Activated naive CD4-positive, alpha-beta T cell treated with anti-CD3 and anti-CD28 coated beads, Interleukin-2, amount 50 U/mL, for 16 hours (primary cell): Measurements from ENCODE around the gene PLEKHG4B.

ENCODE experiments used
- DNase-seq: peaks from one replicate; pipeline ENCODE4 v3.0.0-alpha.2; 2020

Gene PLEKHG4B

DNA sequence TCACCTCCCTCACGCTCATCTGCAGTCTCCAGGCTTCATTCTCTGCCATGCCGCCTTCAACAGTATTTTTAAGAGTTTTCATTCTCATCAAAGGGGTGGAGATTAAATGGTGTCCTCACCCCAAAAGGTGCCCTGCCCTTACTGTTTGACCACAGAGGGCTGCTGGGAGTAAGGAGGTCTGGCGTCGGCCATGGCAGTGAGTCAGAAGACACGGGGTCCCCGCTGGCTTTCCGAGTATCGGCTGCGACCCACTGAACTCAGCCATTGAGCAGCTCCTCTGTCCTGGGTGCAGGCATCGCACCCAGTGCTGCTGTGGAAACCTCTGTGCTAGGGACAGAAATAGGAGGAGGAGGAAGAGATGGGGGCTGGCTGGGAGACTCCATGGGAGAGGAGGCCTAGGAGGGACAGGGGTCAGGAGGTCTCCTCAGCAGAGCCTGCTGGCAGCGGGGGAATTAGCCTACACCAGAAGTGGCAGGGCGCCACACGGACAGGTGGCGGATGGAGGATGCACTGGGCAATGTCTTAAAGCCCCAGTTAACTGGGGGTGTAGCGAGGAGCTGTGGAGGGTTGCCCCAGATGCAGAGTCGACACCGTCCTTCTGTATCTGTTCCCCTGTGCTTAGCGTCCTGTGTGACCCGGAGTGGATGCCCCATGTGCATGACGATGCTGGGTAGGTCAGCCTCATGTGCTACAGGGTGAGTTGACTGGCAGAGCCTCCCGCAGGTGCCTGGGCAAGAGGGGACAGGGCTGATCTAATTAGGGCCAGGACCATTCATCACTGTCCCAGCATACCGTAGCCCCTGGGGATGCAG lies 15.4 kb upstream of the PLEKHG4B start:
- DNase-seq, result no peak

DNA sequence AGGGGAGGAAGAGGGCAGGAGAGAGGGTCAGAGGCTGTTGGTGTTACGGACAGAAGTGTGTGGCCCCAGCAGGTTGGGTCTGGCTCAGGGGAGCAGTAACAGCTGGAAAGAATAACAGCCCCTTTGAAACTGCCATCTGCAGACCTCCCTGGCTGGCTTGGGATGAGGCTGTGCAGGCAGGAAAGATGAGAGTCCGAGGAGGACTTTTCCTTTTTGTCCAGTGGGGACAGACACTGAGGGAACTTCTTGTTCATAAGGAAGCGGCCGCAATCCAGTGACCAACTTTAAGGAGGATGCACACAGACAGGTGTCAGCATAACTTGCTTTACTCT lies 14.8 kb upstream of the PLEKHG4B start:
- DNase-seq, result no peak

DNA sequence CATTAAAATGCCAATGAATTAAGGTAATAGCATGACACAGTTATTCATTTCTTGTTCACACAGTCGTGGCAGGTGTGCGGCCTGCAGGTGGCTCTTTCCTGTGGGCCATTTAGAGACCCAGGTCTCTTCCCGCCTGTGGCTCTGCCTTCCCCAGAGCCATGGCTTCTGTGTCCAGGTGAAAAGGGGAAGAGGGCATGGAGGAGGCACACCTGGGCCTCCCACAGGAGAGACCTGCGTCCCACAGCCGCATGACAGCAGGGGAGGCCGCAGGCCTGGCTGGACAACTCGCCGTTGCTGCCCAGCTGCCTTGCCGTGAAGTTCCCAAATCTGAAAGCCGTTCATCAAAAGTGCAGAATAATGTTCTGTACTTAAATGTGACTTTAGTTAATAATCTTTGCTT lies 14.4 kb upstream of the PLEKHG4B start:
- no peak for DNase-seq

GRCh38 chr5:77957-78804 lies 13.8 kb upstream of the PLEKHG4B start:
- no peak for DNase-seq

DNA sequence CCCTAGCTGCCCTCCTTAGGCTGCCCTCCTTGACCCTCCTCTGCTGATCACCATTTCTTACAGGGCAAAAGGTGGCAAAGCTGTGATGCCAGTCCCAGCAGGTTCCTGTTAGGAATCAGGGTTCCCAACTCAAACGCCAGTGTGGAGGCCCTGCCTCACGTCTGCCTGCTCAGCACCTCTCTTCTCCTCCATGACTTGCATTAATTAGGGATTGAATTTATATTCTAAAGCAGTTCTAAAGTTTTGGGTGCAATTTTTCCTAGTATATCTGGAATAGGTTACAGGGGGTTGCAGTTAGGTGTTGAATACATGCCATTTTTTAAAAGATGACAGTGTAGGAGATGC lies 13.2 kb upstream of the PLEKHG4B start:
- no peak for DNase-seq

DNA sequence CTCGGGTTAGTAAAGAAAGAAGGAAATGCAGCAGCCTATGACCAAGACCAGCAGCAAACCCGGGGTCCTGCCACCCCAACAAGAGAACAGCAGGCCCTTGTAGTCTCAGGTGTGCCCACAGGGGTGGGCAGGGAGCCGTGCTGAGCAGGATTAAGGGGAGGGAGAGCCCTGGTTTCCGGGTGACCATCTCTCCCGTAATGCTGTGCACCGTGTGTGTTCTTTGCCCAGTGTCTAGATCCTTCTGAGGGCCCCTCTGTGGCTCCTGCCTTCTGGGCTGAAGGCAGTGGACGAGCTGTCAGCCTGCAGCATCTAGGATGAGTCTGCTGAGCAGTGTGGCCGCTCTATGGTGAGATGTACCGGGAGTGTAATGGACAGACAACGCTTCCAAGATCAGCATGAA lies 12.7 kb upstream of the PLEKHG4B start:
- no peak for DNase-seq

DNA sequence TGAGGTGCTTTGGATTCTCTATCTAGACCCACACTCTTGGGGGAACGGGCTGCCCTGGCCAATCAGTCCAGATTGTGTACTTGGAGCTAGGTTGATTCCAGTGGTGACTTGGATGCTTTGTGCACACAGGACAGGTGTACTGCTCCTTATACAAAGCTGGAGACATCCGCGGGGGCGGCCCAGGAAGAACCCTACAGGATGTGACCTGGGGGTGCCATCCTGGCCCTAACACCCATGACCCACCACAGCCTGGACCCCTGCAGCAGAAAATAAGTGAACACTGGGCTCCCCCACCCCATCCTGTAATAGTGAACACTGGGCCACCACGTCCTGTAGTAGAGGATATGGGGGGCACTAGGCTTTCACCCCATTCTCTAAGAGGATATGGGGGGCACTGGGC lies 12.1 kb upstream of the PLEKHG4B start:
- no peak for DNase-seq

DNA sequence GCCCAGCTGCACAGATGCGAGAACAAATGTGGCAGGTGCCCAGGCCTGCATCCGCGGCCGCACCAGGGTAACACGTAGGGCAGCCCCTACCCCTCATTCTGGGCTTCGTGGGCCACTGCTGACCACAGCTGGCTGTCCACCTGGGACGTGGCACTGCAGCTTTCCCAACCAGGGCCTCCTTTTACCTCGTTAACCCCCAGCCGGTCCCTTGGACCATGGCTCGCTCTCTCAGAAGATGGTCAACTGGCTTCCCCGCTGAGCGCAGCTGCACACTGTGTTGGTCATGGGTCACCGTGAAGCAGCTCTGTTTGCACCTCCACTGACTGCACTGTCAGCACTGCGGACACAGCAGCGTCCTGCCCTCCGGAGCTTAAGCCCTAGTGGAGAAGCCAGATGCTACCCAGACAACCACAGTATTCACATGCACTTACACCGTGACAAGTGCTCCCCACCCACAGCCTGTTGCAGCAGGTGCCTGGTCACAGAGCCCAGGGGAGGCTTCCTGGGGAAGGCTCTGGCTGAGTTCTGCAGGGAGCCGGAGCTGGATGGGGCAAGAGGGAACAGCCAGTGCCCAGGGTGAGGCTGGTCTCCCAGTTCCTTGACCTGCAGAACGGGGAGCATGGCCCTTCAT lies 10.5 kb upstream of the PLEKHG4B start:
- no peak for DNase-seq

DNA sequence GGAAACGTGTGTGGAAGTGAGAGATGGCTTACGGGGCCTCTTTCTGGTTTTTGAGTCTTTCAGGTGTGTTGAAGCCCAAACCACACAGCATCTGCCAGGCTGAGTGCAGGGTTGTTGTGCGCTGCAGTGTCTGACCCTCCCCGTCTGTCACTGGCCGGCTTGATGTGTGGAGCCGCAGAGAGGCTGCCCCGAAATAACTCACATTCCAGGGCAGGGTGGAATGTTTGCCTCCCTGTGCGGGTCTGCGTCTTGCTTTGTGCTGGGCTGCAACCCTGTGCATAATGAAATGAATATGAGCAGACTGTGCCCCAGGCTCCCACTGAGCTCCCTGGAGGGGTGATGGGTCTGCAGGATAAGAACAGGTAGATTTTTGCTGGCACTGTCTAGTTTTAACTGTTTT lies 9.9 kb upstream of the PLEKHG4B start:
- DNase-seq, result no peak

DNA sequence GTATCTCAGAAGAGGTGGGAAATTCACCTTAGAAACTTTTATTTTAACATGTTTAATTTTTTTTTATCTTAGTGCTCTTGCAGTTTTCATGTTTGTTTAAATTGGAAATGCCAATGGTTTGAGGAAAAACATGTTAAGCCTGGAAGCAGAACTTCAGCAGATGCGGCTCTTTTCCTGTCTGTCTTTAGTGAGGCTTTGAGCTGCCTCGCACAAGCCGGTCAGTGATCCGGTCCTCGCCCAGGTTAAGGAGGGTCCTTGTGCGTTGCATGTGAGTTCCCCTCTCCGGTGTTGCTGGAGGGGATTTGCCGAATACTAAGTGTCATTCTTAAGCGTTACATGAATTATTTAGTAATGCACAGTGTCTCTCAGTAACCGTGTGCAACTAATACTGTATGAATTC lies 9.4 kb upstream of the PLEKHG4B start:
- no peak for DNase-seq

GRCh38 chr5:83029-83428 lies 8.9 kb upstream of the PLEKHG4B start:
- no peak for DNase-seq

DNA sequence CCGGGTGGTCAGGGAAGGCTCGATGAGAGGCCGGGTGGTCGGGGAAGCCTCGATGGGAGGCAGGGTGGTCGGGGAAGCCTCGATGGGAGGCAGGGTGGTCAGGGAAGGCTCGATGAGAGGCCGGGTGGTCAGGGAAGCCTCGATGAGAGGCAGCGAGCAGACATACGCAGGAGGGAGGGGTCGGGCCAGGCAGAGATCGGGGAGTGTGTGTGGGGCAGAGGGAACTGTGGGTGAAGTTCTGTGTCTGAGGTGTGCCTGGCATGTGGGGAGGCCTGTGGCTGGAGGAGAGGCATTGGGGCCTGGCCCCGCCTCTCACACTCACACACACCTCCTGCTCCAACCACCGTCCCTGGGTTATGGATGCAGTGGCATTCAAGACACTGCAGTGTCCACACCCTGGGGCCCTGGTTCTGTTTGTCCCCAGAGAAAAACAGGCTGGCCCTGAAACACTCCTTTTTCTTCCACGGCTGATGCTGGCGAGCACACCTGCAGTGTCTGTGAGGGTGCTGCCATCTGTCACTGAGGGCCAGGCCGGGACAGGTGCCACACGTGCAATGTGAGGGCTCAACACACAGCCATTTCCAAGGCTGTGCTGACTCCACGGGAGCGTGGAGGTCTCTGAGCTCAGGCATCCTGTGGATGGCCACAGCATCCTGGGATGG lies 6.5 kb upstream of the PLEKHG4B start:
- DNase-seq, result no peak

GRCh38 chr5:89337-90286 lies 2.4 kb upstream of the PLEKHG4B start:
- DNase-seq, result no peak

DNA sequence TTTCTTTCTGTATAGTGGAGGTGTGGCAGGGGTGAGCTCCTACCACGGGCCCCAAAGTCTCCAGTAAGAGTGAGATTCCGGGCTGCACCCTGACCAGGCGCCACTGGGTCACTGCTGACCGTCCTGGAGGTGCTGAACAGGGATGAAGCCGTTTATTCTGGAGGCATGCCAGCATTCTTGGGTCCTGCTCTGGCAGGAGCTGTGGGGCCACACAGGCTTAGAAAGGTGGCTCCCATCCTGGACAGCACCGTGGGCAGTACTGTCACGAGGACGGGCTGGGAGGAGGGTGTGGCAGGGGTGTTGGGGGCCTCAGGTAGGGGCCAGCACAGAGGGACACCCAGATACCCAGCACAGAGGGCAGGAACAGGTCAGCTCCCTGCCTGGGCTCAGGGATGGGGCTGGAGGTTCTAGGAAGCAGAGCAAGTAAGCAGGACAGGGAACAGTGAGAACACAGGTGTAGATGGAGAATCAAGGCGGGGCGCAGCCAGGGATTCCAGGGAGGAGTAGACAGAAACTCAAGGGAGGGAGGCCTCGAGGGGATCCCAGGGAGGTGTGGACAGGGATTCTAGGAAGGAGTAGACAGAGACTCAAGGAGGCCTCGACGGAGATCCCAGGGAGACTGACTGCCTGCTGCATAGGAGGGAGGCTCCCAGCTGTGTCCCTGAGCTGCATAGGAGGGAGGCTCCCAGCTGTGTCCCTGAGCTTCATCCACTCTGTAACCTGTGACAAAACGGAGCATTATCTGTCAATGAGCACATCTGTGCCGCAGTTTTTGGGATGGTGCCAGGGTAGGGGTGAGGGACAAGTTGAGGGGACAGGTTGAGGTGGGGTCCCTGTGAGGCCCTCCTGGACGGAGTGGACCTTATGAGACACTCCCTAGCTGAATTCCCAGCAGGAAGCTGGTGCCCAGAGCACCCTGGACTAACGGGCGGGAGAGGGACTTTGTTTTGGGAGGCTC lies 1.1 kb upstream of the PLEKHG4B start:
- no peak for DNase-seq

- no peak for DNase-seq
These were observed 643 bp downstream of the PLEKHG4B start for GRCh38 chr5:92401-93220.

DNA sequence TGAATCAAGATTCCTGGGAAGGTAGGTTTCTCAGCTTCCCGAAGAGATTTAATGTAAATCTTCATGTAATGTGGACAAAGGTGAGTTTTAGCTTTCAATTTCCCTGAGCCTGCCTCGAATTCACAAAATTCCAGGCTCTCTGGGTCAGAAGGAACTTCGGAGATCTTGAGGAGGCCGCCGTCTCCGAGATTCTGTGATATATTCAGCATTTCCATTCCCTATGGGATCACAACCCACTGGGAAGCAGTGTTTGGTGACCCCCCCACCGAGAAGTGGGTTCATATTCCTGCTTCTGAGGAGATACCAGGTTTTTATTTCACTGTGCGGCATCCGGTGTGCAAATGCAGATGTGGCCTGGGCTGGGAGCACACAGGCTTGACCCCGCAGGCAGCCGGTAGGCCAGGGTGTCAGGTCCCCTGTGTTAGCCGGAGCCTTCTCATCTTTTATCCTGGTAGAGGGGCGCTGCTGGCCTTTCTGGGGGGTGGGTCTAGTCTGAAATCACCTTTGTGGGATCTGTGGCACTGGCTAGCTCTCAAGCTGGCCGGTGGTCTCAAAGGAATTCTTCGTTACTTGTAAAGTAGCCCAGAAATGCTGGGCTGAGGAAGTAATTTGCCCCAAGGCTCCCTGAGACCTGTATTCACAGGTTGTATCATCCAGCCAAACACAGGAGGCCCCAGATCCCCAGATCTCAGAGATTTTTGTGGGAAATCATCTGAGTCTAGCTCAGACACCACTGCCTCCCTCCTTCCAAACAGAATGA lies 1.4 kb downstream of the PLEKHG4B start:
- DNase-seq, result no peak

GRCh38 chr5:94113-94892 lies 2.3 kb downstream of the PLEKHG4B start:
- no peak for DNase-seq

GRCh38 chr5:95241-95980 lies 3.4 kb downstream of the PLEKHG4B start:
- DNase-seq, result no peak
